HG02623 (cell line): ENCODE data around the gene CEP350.
"Not testable (repeated sequence)": the region's sequence is repeated elsewhere in the genome, so short reads cannot be mapped to it uniquely, and the experiment has no call there.

ENCODE experiments used
- ATAC-seq: cut with Tn5 transposase; IDR thresholded peaks from one replicate; pipeline ENCODE4 v1.9.1; 2021; ENCODE audit warnings: moderate library complexity; ENCODE audit not compliant: unreplicated experiment

Gene CEP350

GRCh38 chr1:179984101-179984500, 29.5 kb downstream of the CEP350 start:
- ATAC-seq, result no peak

- no peak for ATAC-seq
These were observed 30.3 kb downstream of the CEP350 start for GRCh38 chr1:179984942-179985341.

- no peak for ATAC-seq
These were observed 36.2 kb downstream of the CEP350 start for GRCh38 chr1:179990847-179991246.

- ATAC-seq, result no peak
These were observed 41.0 kb downstream of the CEP350 start for GRCh38 chr1:179995576-179995975.

- peak; percentile 81 for ATAC-seq
These were observed 41.5 kb downstream of the CEP350 start for GRCh38 chr1:179996099-179996498.

- ATAC-seq, result no peak
These were observed 46.0 kb downstream of the CEP350 start for GRCh38 chr1:180000575-180000974.

- no peak for ATAC-seq
These were observed 47.8 kb downstream of the CEP350 start for GRCh38 chr1:180002437-180002836.

- peak; percentile 92 for ATAC-seq
These were observed 48.6 kb downstream of the CEP350 start for GRCh38 chr1:180003026-180003695.

- not testable (repeated sequence) for ATAC-seq
These were observed 52.2 kb downstream of the CEP350 start for GRCh38 chr1:180006762-180007161.

- ATAC-seq, result no peak
These were observed 65.4 kb downstream of the CEP350 start for GRCh38 chr1:180020017-180020416.

- ATAC-seq, result no peak
These were observed 71.9 kb downstream of the CEP350 start for GRCh38 chr1:180026556-180026955.

GRCh38 chr1:180027949-180028445, 73.4 kb downstream of the CEP350 start:
- no peak for ATAC-seq

- ATAC-seq, result no peak
These were observed 74.3 kb downstream of the CEP350 start for GRCh38 chr1:180028864-180029263.

- ATAC-seq, result no peak
These were observed 75.0 kb downstream of the CEP350 start for GRCh38 chr1:180029524-180030135.

GRCh38 chr1:180031664-180032063, 77.1 kb downstream of the CEP350 start:
- ATAC-seq, result no peak

- ATAC-seq, result no peak
These were observed 78.8 kb downstream of the CEP350 start for GRCh38 chr1:180033390-180033789.

- no peak for ATAC-seq
These were observed 85.4 kb downstream of the CEP350 start for GRCh38 chr1:180040034-180040433.

GRCh38 chr1:180041582-180041981, 87.0 kb downstream of the CEP350 start:
- ATAC-seq, result no peak

GRCh38 chr1:180042988-180043622, 88.5 kb downstream of the CEP350 start:
- no peak for ATAC-seq

GRCh38 chr1:180043785-180044184, 89.2 kb downstream of the CEP350 start:
- no peak for ATAC-seq

- ATAC-seq, result no peak
These were observed 92.1 kb downstream of the CEP350 start for GRCh38 chr1:180046674-180047073.
